Activated T-cell treated with anti-CD3 and anti-CD28 coated beads, Interleukin-2, amount 50 U/mL, for 24 hours (primary cell): ENCODE measurements around the gene ADAD1.
"Not testable (repeated sequence)": the region's sequence is repeated elsewhere in the genome, so short reads cannot be mapped to it uniquely, and the experiment has no call there.

Source experiments
- DNase-seq: peaks from one replicate; pipeline ENCODE4 v3.0.0-alpha.2; 2020
- H3K27ac Mint-ChIP-seq: 2 replicates; pipeline ENCODE4 v1.8.0; 2020; ENCODE audit warnings: mild to moderate bottlenecking, mixed read lengths
- H3K27me3 Mint-ChIP-seq: 2 replicates; pipeline ENCODE4 v1.8.0; 2020; ENCODE audit warnings: mixed read lengths
- H3K36me3 Mint-ChIP-seq: 2 replicates; pipeline ENCODE4 v1.8.0; 2020; ENCODE audit warnings: low read depth, mixed read lengths
- H3K4me1 Mint-ChIP-seq: 2 replicates; pipeline ENCODE4 v1.8.0; 2020; ENCODE audit warnings: low read depth, mixed read lengths
- H3K4me3 Mint-ChIP-seq: 2 replicates; pipeline ENCODE4 v1.8.0; 2020; ENCODE audit warnings: mild to moderate bottlenecking, moderate library complexity, mixed read lengths
- H3K9me3 Mint-ChIP-seq: 2 replicates; pipeline ENCODE4 v1.8.0; 2020; ENCODE audit warnings: mixed read lengths

The ADAD1 gene

GRCh38 chr4:122378711-122379110 is at the start of gene ADAD1:
Gene ADAD1, plus strand, starts transcription at chr4:122379011. Its CDS starts 1,059 bp downstream, at chr4:122380070.
- DNase-seq = no peak
- Mint-ChIP-seq H3K36me3 (no peaks in the 10 kb centered on the region), H3K27ac (no peak within 1 kb of the TSS), H3K4me1 (no peaks in the 10 kb centered on the region), H3K27me3 (no peaks in the 10 kb centered on the region), H3K4me3 (no peak within 1 kb of the TSS), H3K9me3 (no peaks in the 10 kb centered on the region)

GRCh38 chr4:122329876-122330565 is 48.8 kb upstream of the ADAD1 start:
- Mint-ChIP-seq H3K4me1 (peaks cover 11% of the 10 kb centered on the region), H3K9me3 (no peaks in the 10 kb centered on the region), H3K36me3 (peaks cover 60% of the 10 kb centered on the region), H3K27ac (no peak overlapping the region), H3K4me3 (no peak overlapping the region), H3K27me3 (no peaks in the 10 kb centered on the region)
- DNase-seq = no peak

- Mint-ChIP-seq H3K27ac (no peak overlapping the region), H3K9me3 (no peaks in the 10 kb centered on the region), H3K4me3 (no peak overlapping the region), H3K4me1 (peaks cover 12% of the 10 kb centered on the region), H3K36me3 (peaks cover 67% of the 10 kb centered on the region), H3K27me3 (no peaks in the 10 kb centered on the region)
- DNase-seq = no peak
Measured at GRCh38 chr4:122331195-122331594, 47.6 kb upstream of the ADAD1 start.

GRCh38 chr4:122334828-122335227 is 44.0 kb upstream of the ADAD1 start:
- H3K4me1 Mint-ChIP-seq = peaks cover 10% of the 10 kb centered on the region
- no peak for DNase-seq
- no peaks in the 10 kb centered on the region for H3K9me3 Mint-ChIP-seq
- H3K27ac Mint-ChIP-seq = no peak overlapping the region
- H3K27me3 Mint-ChIP-seq = no peaks in the 10 kb centered on the region
- H3K36me3 Mint-ChIP-seq = peaks cover 71% of the 10 kb centered on the region
- no peak overlapping the region for H3K4me3 Mint-ChIP-seq

- peaks cover 63% of the 10 kb centered on the region for H3K36me3 Mint-ChIP-seq
- H3K4me1 Mint-ChIP-seq = no peaks in the 10 kb centered on the region
- no peaks in the 10 kb centered on the region for H3K9me3 Mint-ChIP-seq
- no peak overlapping the region for H3K4me3 Mint-ChIP-seq
- no peak for DNase-seq
- no peak overlapping the region for H3K27ac Mint-ChIP-seq
- H3K27me3 Mint-ChIP-seq = no peaks in the 10 kb centered on the region
Measured at GRCh38 chr4:122341886-122342285, 36.9 kb upstream of the ADAD1 start.

GRCh38 chr4:122346036-122346435 is 32.8 kb upstream of the ADAD1 start:
- no peak for DNase-seq
- Mint-ChIP-seq H3K27ac (no peak overlapping the region), H3K27me3 (no peaks in the 10 kb centered on the region), H3K4me1 (no peaks in the 10 kb centered on the region), H3K9me3 (no peaks in the 10 kb centered on the region), H3K4me3 (no peak overlapping the region), H3K36me3 (peaks cover 75% of the 10 kb centered on the region)

GRCh38 chr4:122346503-122346902 is 32.3 kb upstream of the ADAD1 start:
- no peak overlapping the region for H3K27ac Mint-ChIP-seq
- no peaks in the 10 kb centered on the region for H3K9me3 Mint-ChIP-seq
- peaks cover 78% of the 10 kb centered on the region for H3K36me3 Mint-ChIP-seq
- DNase-seq = no peak
- H3K4me3 Mint-ChIP-seq = no peak overlapping the region
- no peaks in the 10 kb centered on the region for H3K4me1 Mint-ChIP-seq
- no peaks in the 10 kb centered on the region for H3K27me3 Mint-ChIP-seq

- no peak overlapping the region for H3K27ac Mint-ChIP-seq
- H3K27me3 Mint-ChIP-seq = no peaks in the 10 kb centered on the region
- H3K36me3 Mint-ChIP-seq = peaks cover 73% of the 10 kb centered on the region
- H3K9me3 Mint-ChIP-seq = no peaks in the 10 kb centered on the region
- H3K4me3 Mint-ChIP-seq = no peak overlapping the region
- no peak for DNase-seq
- no peaks in the 10 kb centered on the region for H3K4me1 Mint-ChIP-seq
Measured at GRCh38 chr4:122356317-122356808, 22.4 kb upstream of the ADAD1 start.

- Mint-ChIP-seq H3K4me3 (no peak overlapping the region), H3K36me3 (peaks cover 57% of the 10 kb centered on the region), H3K4me1 (no peaks in the 10 kb centered on the region), H3K27ac (no peak overlapping the region), H3K9me3 (no peaks in the 10 kb centered on the region), H3K27me3 (no peaks in the 10 kb centered on the region)
- DNase-seq = no peak
Measured at GRCh38 chr4:122360754-122361153, 18.1 kb upstream of the ADAD1 start.

- Mint-ChIP-seq H3K4me1 (no peaks in the 10 kb centered on the region), H3K27ac (no peak overlapping the region), H3K9me3 (peaks cover 25% of the 10 kb centered on the region), H3K36me3 (peaks cover 28% of the 10 kb centered on the region), H3K27me3 (no peaks in the 10 kb centered on the region), H3K4me3 (no peak overlapping the region)
- DNase-seq = no peak
Measured at GRCh38 chr4:122364700-122365404, 14.0 kb upstream of the ADAD1 start.

- H3K4me3 Mint-ChIP-seq, H3K36me3 Mint-ChIP-seq, H3K4me1 Mint-ChIP-seq, H3K27me3 Mint-ChIP-seq, H3K27ac Mint-ChIP-seq, DNase-seq: not testable (repeated sequence)
- H3K9me3 Mint-ChIP-seq = peaks cover 27% of the 10 kb centered on the region
Measured at GRCh38 chr4:122368786-122369185, 10.0 kb upstream of the ADAD1 start.

- Mint-ChIP-seq H3K4me1 (no peaks in the 10 kb centered on the region), H3K36me3 (no peaks in the 10 kb centered on the region), H3K27me3 (no peaks in the 10 kb centered on the region), H3K4me3 (no peak overlapping the region), H3K27ac (no peak overlapping the region), H3K9me3 (no peaks in the 10 kb centered on the region)
- DNase-seq = no peak
Measured at GRCh38 chr4:122377352-122377751, 1.5 kb upstream of the ADAD1 start.

GRCh38 chr4:122379239-122379638 is 428 bp downstream of the ADAD1 start:
- H3K4me3 Mint-ChIP-seq = no peak overlapping the region

GRCh38 chr4:122383341-122383740 is 4.5 kb downstream of the ADAD1 start:
- Mint-ChIP-seq H3K27me3 (no peaks in the 10 kb centered on the region), H3K36me3 (no peaks in the 10 kb centered on the region), H3K4me1 (no peaks in the 10 kb centered on the region), H3K9me3 (peaks cover 11% of the 10 kb centered on the region), H3K27ac (no peak overlapping the region), H3K4me3 (no peak overlapping the region)
- DNase-seq = no peak

More at GRCh38 chr4:122379239-122379638, 428 bp downstream of the ADAD1 start:
- Mint-ChIP-seq H3K9me3 (no peaks in the 10 kb centered on the region), H3K4me1 (no peaks in the 10 kb centered on the region), H3K27ac (no peak overlapping the region), H3K36me3 (no peaks in the 10 kb centered on the region), H3K27me3 (no peaks in the 10 kb centered on the region)
- DNase-seq = no peak

GRCh38 chr4:122384245-122384644 is 5.4 kb downstream of the ADAD1 start:
- no peaks in the 10 kb centered on the region for H3K36me3 Mint-ChIP-seq
- H3K4me1 Mint-ChIP-seq = no peaks in the 10 kb centered on the region

More at GRCh38 chr4:122384245-122384644, 5.4 kb downstream of the ADAD1 start:
- Mint-ChIP-seq H3K4me3 (no peak overlapping the region), H3K27ac (no peak overlapping the region), H3K27me3 (no peaks in the 10 kb centered on the region), H3K9me3 (peaks cover 19% of the 10 kb centered on the region)
- no peak for DNase-seq
